HG02885 (cell line): Measurements from ENCODE around the gene SEMA3B.
"Not testable (repeated sequence)": the region's sequence is repeated elsewhere in the genome, so short reads cannot be mapped to it uniquely, and the experiment has no call there.

Source experiments
- ATAC-seq: cut with Tn5 transposase; IDR thresholded peaks from one replicate; pipeline ENCODE4 v1.9.1; 2021; ENCODE audit warnings: mild to moderate bottlenecking; ENCODE audit not compliant: unreplicated experiment, poor library complexity

The SEMA3B gene

DNA sequence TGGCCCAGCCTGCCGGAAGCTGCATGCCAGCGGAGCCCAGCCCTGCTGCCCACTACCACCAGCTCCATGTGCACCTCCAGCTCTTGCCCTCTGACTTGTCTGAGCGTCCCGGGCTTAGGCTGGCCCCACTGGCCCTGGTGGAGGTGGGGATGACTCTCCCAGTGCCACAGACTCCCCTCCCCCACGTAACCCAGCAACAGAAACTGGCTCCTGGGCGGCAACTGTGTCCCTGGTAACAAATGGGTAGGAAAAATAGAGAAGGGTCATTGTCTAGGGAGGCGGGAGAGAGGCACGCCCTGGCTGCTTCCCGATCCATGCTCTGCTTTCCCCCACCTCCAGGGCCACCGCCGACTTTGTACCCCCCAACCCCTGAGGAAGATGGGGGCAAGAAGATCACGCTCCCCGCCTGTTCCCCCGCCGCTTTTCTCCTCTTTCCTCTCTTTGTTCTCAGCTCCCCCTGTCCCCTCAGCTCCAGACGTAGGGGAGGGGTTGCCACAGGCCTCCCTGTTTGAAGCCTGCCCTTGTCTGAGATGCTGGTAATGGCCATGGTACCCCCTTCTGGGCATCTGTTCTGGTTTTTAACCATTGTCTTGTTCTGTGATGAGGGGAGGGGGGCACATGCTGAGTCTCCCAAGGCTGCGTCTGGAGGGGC is 10.8 kb upstream of the SEMA3B start:
- ATAC-seq: no peak

DNA sequence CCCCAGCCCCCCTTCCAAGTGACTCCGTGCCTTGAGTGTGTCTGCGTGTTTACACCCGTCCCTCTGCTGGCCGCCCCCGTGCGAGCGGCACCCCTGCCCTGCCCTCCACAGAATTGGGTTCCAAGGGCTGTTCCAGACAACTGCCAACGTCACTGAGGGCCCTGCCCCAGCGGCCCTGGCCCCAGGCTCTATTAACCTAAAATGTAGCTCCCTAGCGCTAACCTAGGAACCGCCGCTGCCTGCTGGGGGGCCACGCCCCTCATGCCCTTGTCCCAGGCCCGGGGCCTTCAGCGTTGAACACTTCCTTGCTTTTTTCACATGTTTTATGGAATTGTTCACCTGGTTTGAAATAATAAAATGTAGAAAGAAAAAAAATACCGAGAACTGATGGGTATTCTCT is 10.0 kb upstream of the SEMA3B start:
- no peak for ATAC-seq

DNA sequence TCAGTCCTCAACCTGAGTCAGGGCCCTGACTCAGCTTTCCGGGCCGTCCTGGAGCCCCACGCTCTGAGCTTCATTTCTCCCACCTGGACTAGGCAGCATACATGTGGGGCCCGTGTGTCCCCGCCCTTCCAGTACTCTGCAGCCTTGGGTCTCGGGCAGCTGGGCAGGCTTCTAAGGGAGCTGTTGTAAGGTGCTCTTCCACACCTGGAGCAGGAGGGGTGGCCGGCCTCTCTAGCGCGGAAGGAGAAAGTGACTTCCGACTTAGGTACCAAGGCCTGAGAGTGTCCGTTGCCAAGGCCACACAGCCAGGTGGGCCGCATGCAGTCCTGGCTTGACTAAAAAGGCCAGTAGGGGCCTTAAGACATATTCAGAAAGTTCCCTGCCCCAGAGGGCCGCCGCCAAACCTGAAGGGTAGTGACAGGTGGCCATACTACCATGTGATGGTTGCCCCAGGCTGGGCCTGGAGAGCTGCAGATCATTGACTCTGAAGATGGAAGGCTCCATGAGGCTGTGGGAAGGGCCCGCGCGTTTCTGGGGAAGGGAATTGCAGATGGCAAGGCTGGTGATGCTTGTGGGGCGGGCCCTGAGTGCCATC is 9.4 kb upstream of the SEMA3B start:
- peak; percentile 26 for ATAC-seq

DNA sequence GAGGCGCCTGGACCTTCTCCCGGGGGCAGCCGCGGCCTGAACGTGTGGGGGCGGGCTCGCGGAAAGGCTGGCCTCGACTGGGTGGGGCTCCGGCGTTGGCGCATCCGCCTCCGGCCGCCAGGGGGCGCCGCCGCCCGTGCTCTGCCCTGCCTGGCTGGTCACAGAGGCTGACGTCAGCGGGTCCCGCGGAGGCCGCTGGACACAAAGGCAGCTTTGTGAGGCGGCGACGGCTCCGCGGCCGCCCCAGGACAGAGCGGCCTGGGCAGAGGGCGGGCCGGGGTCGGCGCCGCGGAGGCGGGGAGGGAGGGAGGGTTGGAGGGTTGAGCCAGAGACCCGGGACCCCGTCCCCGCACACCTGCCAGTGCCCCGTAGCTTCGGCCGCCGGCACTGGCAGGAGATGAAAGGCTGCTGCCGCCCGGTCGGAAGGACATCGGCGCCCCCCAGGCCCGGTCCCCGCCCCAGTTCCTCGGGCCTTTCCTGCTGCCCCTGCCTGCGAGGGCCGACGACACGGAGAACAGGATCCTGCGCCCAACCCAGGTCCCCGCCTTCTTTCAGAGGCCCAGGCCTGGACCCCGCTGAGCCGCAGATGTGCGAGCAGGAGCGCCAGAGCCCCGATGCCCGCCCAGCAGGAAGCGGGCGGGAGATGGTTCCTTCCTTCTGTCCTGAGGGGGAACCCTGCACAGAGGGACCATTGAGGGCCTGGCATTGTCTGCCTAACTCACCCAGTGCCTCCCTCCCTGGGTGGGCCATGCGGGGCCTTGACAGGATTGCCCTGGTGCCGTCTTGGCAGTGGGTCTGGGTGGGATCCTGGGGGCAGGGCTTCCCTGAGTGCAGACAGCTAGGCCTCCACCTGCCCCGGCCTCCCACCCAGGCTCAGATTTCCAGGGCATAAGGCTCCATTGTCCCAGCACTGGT is 8.7 kb upstream of the SEMA3B start:
- ATAC-seq: peak; percentile 92

DNA sequence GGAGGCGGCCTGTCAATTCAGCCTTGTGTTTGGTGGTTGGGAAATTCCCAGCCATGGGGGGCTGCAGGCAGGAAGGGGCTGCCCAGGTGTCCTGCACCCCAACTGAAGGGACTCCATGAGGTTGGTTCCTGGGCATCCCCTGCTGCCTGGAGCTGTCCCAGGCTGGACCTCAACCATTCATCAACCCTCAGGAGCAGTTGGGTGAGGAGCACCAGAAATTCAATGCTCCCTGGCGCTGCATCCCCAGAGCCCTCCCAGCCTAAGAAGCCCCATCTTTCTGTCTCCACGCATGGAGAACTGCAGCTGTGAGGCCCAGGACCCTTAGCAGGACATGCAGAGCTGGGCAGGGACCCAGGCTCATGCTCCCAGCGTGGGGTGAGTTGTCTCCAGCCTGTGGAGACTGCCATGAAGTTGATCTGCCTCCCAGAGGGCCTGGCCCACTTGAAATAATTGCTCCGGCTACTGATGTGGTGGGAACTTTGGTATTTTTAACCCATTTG is 8.0 kb upstream of the SEMA3B start:
- no peak for ATAC-seq

DNA sequence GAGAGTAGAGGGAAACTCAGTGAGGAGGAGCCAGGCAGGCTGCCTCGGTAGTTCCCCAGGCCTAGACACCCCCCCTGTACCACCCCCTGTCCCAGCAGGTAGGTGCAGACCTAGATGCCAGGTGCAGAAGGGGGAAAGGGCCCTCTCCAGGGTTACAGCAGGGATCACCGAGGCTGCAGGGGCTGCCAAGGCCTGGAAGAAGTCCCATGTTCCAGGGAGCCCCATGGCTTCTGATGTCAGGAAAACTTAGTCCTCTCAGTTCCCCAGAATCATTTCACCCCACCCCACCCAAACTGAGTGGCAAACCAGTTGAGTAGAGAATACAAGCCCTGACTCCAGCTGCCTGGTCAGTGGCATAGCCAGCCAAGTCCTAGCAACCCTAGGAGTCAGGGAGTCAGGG is 7.4 kb upstream of the SEMA3B start:
- ATAC-seq: no peak

DNA sequence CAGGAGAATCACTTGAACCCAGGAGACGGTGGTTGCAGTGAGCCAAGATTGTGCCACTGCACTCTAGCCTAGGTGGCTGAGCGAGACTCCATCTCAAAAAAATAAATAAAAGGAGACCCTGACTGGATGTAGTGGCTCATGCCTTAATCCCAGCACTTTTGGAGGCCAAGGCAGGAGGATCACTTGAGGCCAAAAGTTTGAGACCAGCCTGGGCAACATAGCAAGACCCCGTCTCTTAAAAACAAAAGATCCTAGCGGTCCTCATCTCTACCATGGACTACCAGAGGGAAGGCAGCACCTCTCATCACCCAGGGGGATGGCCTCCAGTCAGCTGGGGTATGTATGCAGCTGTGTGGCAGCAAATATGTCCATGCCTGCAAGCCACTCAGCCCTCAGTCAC is 6.7 kb upstream of the SEMA3B start:
- ATAC-seq: not testable (repeated sequence)

DNA sequence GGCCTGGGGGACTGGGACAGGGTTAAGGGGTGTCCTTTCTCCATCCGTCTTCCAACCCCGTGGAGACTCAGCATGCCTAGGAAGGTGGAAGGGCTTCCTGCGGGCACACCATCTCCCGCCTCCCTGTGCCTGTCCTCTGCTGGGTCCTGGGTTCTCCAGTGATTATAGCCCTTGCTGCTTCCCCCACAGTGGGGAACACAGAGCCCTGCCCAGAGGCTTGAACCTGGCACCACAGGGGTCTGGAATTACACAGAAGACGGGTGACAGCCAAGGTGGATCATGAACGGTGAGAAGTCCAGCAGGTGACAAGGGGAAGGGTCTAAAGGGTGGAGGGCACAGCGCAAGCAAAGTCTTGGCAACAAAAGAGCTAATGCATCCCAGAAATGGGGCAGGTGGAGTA is 6.2 kb upstream of the SEMA3B start:
- no peak for ATAC-seq

DNA sequence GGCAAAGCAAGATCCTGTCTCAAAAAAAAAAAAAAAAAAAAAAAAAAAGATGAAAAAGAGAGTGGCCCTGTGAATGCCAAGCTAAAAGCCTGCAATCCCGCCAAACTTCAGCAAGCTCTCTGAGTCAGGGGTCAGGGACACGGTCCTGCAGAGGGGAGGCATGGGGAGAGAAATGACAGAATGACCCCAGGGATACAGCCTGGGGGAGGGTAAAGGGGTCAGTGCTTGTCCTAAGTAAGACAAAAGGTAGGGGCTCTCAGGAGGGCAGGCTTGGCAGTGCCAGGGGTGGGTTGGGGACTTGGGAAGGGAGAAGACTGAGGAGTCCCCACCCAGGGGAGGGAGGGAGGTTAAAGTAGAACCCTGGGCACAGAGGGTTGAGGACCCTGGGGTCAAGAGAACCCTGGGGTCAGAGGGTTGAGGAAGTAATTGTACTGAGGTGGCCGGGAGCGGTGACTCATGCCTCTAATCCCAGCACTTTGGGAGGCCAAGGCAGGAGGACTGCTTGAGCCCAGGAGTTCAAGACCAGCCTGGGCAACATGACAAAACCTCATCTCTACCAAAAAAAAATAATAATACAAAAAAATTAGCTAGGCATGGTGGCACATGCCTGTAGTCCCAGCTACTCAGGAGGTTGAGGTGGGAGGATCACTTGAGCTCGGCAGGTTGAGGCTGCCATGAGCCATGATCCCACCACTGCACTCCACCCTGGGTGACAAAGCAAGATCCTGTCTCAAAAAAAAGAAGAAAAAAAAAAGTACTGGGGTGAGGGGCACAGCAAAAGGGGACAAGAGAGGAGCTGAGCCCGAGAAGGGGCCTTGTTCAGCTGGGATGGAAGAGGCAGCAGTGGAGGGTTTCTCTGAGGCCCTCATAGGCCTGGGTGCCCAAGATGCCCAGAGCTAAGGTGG is 5.2 kb upstream of the SEMA3B start:
- no peak for ATAC-seq

DNA sequence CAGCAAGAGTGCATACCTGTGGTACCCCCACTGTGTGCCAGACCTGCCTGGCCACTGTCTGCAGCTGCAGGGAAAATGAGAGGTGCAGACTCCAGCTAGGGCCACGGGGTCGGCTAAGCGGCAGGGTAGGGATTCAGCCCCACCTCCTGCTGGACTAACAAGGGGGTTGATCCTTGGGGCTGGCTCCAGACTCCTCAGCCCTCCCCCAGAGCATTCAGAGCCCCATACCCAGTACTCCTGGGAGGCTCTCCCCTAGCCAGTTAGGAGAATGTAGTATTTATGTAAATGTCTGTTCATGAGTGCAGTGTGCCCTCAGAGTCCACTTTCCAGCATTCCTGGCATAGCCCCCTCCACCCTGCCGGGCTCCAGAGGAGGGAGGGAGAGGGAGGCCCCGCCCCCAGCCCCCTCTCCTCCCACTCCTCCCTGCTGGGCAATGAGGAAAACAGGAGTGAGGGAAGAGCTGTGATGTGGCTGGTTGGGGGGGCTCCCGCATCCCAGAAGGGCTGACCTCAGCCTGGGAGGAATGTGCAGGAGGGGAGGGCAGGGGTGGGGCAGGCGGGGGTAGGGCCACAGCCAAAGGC is 4.5 kb upstream of the SEMA3B start:
- no peak for ATAC-seq

DNA sequence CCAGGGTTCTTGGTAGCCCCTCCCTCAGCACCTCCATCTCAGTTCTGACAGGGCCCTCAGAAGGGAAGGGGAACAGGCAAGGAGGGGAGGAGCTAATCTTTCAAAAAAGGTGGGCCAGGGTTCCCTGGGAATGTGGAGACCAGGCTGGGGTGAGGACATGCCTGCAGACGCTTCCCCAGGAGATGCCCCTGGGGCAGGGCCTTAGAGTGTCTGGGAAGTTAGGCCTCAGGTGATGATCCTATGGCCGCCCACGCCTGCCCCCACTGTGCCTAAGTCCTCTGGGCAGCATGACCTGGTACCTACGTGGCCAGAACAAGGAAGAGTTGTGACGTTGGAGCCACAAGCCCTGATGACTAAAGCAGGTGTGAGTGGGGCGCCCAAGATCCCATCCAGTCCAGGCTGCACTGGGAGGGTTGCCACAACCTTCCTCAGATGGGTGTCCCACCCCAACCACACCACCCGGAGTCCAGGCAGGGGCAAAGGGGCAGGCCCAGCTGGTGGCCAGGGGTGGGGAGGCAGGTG is 3.9 kb upstream of the SEMA3B start:
- no peak for ATAC-seq

DNA sequence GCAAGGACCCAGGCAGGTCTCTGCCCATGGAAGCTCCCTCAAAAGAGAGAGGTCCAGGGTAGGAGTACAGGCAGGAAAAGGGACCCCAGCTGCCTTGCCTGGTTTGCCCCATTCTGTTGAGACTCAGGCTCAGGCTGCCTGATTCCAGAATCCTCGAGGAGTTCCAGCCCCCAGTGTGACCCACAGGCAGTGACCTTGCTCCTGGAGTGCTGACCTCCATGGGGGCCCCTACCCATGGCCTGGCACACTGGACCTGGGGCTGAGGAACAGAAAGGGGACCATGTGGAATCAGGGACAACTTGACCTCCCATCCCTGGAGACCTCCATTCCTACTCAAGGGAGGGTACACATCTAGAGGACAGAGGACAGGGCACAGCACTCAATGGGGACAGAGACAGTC is 3.4 kb upstream of the SEMA3B start:
- no peak for ATAC-seq

DNA sequence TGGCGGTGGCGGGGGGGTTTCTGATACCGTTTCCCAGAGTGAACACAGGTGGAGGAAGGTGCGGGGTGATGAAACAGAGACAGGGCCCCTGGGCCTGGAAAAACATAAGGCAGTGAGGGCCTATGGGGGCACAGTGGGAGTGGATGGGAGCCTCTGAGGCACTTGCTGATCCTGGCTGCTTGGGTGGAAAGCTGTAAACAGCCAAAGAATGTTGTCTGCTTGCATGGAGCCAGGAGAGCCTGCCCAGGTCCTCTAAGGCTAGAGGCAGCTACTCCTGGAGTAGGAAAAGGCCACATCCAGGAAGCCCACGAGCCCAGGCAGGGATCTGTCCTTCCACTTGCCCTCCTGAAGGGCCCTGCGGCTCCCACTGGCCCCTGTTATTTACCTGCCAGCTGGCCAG is 2.9 kb upstream of the SEMA3B start:
- no peak for ATAC-seq

DNA sequence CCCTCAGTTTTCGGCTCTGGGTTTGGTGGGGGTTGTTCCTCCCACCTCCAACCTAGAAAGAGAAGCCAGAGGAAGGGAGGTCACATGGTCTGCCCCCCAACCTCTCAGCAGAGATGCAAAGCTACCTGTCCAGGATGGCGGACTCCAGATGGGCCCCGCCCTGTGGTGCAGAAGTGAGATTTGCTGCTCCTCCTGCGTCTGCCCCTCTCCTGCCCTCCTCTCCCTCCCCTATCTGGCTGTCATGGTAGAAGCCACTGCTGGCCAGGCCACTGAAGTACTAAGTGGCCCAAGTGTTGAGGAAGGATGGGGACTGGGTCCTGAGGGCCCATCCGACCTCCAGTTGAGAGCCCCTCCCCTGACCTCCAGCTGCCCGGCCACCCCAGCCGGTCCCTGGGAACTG is 2.1 kb upstream of the SEMA3B start:
- no peak for ATAC-seq

DNA sequence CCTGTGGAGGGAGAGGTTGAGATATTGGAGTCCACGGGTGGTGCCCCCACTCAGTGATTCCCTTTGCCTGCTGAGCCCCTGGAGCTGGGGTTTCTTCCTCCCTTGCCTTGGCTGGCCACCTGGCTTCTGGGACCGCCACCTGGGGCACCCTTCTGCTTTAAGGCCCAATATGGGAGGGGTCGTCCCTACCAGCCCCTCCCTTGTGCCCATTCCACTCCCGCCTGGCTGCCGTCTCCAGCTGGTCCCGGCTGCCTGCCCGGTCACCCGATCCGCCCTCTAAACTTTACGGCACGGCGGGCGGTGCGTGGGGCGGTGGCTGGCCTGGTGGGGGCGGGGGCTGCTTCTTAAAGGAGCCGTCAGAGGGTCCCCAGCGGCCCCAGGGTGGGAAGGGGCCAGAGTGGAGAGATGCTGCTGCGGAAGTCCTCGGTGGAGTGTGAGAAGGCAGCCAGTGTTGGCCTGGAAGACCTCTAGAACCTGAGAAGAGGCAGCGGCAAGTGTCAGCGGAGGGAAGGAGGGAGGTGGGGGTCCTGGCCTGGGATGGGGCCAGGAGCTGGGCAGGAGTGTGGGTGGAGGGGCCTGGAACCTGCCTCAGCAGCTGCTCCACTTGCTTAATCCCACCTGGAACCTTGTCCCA is 1.6 kb upstream of the SEMA3B start:
- ATAC-seq: no peak

DNA sequence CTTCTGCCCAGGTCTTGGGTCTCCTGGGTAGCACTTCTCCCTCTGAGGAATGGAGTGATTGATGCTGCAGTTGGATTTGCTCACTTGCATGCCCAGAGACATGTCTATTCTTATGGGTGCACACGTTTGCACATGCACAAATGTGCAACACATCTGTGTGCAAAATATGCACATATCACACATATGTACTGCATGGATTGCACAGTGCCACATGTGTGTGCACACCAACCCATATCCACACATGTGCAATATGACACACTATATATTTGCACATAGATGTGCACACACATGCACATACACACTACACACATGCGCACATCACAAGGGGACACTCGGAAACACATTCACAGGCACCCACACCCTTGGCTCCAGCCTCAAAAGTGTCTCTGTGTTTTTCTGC is 671 bp upstream of the SEMA3B start:
- no peak for ATAC-seq

DNA sequence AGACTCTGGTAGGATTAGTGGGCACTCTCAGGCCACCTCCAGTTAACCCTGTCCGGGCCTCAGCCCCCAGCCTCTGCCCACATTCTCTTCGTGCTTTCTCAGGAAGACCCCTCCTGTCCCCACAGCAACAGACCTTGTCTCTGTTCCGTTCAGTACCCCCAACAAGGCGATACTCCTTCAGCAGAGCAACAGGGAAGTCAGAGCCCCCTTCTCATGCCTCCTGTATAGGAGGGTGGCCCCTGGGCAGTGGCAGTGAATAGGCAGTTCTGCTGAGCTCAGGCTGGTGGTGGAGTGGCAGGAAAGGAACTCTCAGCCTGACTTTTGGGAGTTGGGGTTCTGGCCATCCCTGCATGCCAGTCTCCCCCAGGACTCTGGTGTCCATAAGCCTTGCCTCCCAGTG is 513 bp downstream of the SEMA3B start:
- no peak for ATAC-seq

DNA sequence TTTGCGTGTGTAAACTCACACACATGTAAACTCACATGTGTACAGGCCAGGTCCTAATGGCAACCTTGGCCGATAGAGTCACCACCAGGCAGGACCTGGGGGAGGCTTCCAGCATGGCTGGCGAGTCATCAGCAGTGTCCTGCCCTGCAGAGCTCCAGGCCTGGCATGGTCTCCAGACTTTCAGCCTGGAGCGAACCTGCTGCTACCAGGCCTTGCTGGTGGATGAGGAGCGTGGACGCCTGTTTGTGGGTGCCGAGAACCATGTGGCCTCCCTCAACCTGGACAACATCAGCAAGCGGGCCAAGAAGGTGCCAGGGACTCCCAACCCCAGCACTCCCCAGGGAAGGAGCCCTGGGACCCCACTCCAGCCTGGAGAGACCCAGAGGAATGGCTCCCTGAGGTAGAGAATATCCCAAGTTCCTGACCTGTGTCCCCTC is 1.0 kb downstream of the SEMA3B start:
- no peak for ATAC-seq
